Endodermal cell (in vitro differentiated cells): ENCODE data around the gene WRAP73. TPM values are rescaled to one million over a fixed set of nuclear protein-coding genes. Genes with fewer than 3 reads are reported as not detected.

ENCODE experiments used
- DNase-seq: peaks from one replicate; pipeline ENCODE4 v3.0.0-alpha.2; 2017
- H3K27ac ChIP-seq: 2 replicates; pipeline ENCODE4 v1.5.1; 2013; ENCODE audit warnings: mild to moderate bottlenecking, low read depth, low read length, moderate library complexity
- H3K27me3 ChIP-seq: 2 replicates; pipeline ENCODE4 v1.6.1; 2013; ENCODE audit warnings: mild to moderate bottlenecking, low read length, moderate library complexity; ENCODE audit not compliant: insufficient read depth, control insufficient read depth, poor library complexity, severe bottlenecking
- H3K36me3 ChIP-seq: 2 replicates; pipeline ENCODE4 v1.7.0; 2013; ENCODE audit warnings: mild to moderate bottlenecking, low read length, moderate library complexity; ENCODE audit not compliant: control insufficient read depth, insufficient read depth
- H3K4me1 ChIP-seq: one replicate; pipeline ENCODE4 v1.7.0; 2013; ENCODE audit warnings: low read length; ENCODE audit not compliant: control insufficient read depth, insufficient read depth
- H3K4me3 ChIP-seq: 2 replicates; pipeline ENCODE4 v1.5.1; 2013; ENCODE audit warnings: mild to moderate bottlenecking, low read length, moderate library complexity
- H3K9ac ChIP-seq: 2 replicates; pipeline ENCODE4 v1.6.1; 2013; ENCODE audit warnings: mild to moderate bottlenecking, low read length, moderate library complexity; ENCODE audit not compliant: poor library complexity, severe bottlenecking; ENCODE audit errors: extremely low read depth
- H3K9me3 ChIP-seq: 2 replicates; pipeline ENCODE4 v1.6.1; 2013; ENCODE audit warnings: mild to moderate bottlenecking, low read length, moderate library complexity; ENCODE audit not compliant: control insufficient read depth
- H3K27ac Mint-ChIP-seq: 2 replicates; pipeline ENCODE4 v1.8.0; 2020; ENCODE audit warnings: mixed read lengths
- H3K27me3 Mint-ChIP-seq: 2 replicates; pipeline ENCODE4 v1.8.0; 2021; ENCODE audit warnings: mild to moderate bottlenecking, mixed read lengths; ENCODE audit not compliant: insufficient read depth
- H3K36me3 Mint-ChIP-seq: 2 replicates; pipeline ENCODE4 v1.8.0; 2020; ENCODE audit warnings: low read depth, mixed read lengths
- H3K4me1 Mint-ChIP-seq: 2 replicates; pipeline ENCODE4 v1.8.0; 2020; ENCODE audit warnings: mixed read lengths
- H3K4me3 Mint-ChIP-seq: 2 replicates; pipeline ENCODE4 v1.8.0; 2020; ENCODE audit warnings: mild to moderate bottlenecking, moderate library complexity, mixed read lengths
- H3K9me3 Mint-ChIP-seq: 2 replicates; pipeline ENCODE4 v1.8.0; 2020; ENCODE audit warnings: mild to moderate bottlenecking, mixed read lengths
- WGBS, 2 experiments: methylation state at CpG; one replicate each; pipeline versions ENCODE4 v1.1.5 to v1.1.7; 2013; ENCODE audit warnings: missing lambda C conversion rate in 2 of 2, mixed read lengths in 1 of 2; ENCODE audit not compliant: insufficient coverage in 1 of 2, insufficient read length in 1 of 2; 5-methylcytosine and 5-hydroxymethylcytosine counted together
- total RNA-seq, 2 donors: library from RNA; stranded (reverse); fragmentation: NEBNext Ultra II Directional in 1 of 2; extraction: Animal tissue kit (Norgen Biotek cat#: 25700) in 1 of 2; gene quantifications; 2 replicates in 1 of 2; 3 replicates in 1 of 2; pipeline ENCODE4 v1.2.1, GENCODE V29; 2021
- TF ChIP-seq, protein P1 (sequence below): fragments of 200-600 bp; sonication (generic); conservative IDR thresholded peaks from 2 replicates; pipeline ENCODE4 v1.5.0; 2021; ENCODE audit warnings: antibody characterized with exemption, mild to moderate bottlenecking

Gene WRAP73
- total RNA-seq, 2 donors from 2014 or later = 29.8 to 32.5 TPM

DNA sequence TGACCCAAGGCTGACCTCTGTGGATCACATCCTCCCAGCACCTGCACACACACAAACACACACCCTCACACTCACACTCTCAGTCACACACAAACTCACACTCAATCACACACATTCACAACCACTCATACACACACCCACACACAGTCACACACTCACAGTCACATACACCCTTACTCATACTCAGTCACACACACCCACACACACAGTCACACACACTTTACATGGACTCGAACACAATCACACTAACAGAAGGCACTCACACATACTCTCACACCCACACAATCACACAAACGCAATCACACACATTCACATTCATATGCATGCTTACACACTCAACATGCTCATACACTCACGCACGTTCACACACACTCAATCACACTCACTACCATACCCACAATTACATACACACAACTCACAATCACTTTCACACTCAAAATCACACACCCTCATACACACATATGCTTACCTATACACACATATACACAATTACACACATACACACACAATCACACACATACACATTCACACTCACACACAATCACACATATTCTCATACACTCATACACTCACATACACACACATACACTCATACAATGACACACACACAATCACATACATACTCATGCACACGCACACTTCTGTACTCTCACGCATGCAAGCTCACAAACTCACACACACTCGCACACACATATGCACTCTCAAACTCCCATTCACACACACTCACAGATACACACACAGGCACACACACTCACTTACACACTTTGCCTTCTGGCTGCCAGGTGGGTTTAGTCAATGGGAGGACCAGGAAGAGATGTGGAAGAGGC, 44.7 kb downstream of the WRAP73 start:
- H3K9me3 Mint-ChIP-seq = no peaks in the 10 kb centered on the region
- no peak overlapping the region for H3K27ac ChIP-seq
- H3K27me3 Mint-ChIP-seq = no peaks in the 10 kb centered on the region
- no peak overlapping the region for H3K4me3 Mint-ChIP-seq
- H3K27ac Mint-ChIP-seq = no peak overlapping the region
- peaks cover 2% of the 10 kb centered on the region for H3K36me3 Mint-ChIP-seq
- TF ChIP-seq, protein P1, sequence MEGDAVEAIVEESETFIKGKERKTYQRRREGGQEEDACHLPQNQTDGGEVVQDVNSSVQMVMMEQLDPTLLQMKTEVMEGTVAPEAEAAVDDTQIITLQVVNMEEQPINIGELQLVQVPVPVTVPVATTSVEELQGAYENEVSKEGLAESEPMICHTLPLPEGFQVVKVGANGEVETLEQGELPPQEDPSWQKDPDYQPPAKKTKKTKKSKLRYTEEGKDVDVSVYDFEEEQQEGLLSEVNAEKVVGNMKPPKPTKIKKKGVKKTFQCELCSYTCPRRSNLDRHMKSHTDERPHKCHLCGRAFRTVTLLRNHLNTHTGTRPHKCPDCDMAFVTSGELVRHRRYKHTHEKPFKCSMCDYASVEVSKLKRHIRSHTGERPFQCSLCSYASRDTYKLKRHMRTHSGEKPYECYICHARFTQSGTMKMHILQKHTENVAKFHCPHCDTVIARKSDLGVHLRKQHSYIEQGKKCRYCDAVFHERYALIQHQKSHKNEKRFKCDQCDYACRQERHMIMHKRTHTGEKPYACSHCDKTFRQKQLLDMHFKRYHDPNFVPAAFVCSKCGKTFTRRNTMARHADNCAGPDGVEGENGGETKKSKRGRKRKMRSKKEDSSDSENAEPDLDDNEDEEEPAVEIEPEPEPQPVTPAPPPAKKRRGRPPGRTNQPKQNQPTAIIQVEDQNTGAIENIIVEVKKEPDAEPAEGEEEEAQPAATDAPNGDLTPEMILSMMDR = no peak
- H3K9me3 ChIP-seq = no peaks in the 10 kb centered on the region
- H3K36me3 ChIP-seq = no peaks in the 10 kb centered on the region
- H3K9ac ChIP-seq = no peak overlapping the region
- peaks cover 3% of the 10 kb centered on the region for H3K4me1 ChIP-seq
- DNase-seq = no peak
- H3K4me3 ChIP-seq = no peak overlapping the region
- no peaks in the 10 kb centered on the region for H3K27me3 ChIP-seq
- 88 to 91% methylated on average over 6 to 7 of the region's 7 CpGs for WGBS, 2 experiments
- peaks cover 4% of the 10 kb centered on the region for H3K4me1 Mint-ChIP-seq

DNA sequence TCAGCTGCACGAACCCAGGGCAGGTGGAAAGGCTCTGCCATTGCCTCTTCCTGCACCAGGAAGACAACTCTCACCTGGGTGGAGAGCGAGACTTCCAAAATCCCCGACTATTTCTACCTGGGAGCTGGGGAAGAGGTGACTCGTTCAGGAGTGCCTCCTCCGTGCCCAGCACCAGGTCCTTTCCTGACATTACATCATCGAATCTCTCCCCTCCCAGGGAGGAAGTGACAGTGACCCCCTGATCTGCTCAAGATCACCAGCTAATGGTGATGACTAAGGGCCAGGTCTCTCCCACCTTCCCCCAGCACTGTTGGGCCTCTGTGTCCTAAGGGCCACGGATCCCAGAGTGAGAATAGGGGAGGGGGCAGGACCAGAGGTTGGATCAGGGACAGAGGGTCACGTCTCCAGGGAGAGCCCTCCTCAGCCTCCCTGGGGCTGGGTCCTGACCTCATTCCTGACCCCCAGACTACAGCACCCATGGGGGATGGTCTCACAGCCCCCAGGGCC, 45.4 kb downstream of the WRAP73 start:
- Histone ChIP-seq H3K9ac (no peak overlapping the region), H3K4me1 (no peaks in the 10 kb centered on the region), H3K36me3 (no peaks in the 10 kb centered on the region), H3K27ac (no peak overlapping the region), H3K4me3 (no peak overlapping the region), H3K27me3 (no peaks in the 10 kb centered on the region), H3K9me3 (no peaks in the 10 kb centered on the region)
- WGBS, 2 experiments = 90 to 92% methylated on average over 5 to 8 of the region's 8 CpGs
- H3K4me3 Mint-ChIP-seq = no peak overlapping the region
- no peak for DNase-seq
- H3K36me3 Mint-ChIP-seq = peaks cover 2% of the 10 kb centered on the region
- no peaks in the 10 kb centered on the region for H3K27me3 Mint-ChIP-seq
- no peak overlapping the region for H3K27ac Mint-ChIP-seq
- H3K4me1 Mint-ChIP-seq = peaks cover 4% of the 10 kb centered on the region
- no peaks in the 10 kb centered on the region for H3K9me3 Mint-ChIP-seq
- TF ChIP-seq, protein P1 = no peak

DNA sequence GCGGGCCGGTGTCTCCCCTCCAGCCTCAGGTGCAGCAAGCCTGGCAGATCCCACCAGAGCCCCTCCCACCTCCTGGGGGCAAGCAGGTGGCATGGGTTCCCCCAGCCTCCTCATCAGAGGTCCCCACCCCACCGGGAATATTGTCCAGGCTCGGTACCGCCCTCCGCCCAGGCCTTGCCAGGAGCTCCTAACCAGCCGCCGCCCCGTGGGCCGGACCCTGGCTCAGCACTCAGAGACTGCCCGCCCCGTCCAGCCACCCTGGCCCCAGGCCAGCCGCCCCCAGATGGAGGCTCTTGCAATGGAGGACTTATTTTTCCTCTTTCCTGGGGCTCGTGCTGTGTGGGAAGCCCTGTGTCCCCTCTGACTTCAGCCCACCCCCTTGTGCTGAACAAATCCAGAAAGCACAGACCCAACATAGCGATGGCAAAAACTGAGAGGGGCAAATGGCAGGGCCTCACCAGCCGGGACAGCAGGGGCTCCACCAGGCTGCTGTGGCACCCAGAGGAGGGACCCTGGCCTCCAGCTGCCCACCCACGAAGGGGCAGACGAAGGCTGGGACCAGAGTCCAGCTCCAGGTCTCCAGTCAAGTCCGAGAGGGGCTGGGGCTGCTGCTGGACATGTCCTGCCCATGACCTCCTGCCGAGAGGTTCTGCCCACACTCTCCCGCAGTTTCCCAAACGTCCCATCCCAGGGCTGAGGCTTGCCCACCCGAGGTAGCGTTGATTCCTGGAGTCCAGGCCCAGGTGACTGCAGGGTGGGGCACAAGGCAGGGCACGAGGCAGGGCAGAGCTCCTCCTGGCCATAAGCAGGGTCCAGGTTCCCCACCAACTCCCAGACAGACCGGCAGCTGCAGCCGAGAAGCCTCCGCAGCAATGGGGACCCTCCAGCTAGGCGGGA, 46.1 kb downstream of the WRAP73 start:
- Mint-ChIP-seq H3K27me3 (no peaks in the 10 kb centered on the region), H3K27ac (no peak overlapping the region), H3K36me3 (peaks cover 2% of the 10 kb centered on the region), H3K9me3 (no peaks in the 10 kb centered on the region), H3K4me1 (no peaks in the 10 kb centered on the region), H3K4me3 (no peak overlapping the region)
- no peak overlapping the region for H3K4me3 ChIP-seq
- 91% methylated on average over 14 to 29 of the region's 29 CpGs for WGBS, 2 experiments
- H3K9me3 ChIP-seq = no peaks in the 10 kb centered on the region
- no peaks in the 10 kb centered on the region for H3K4me1 ChIP-seq
- no peaks in the 10 kb centered on the region for H3K36me3 ChIP-seq
- DNase-seq = no peak
- H3K27me3 ChIP-seq = no peaks in the 10 kb centered on the region
- H3K9ac ChIP-seq = no peak overlapping the region
- H3K27ac ChIP-seq = no peak overlapping the region
- TF ChIP-seq, protein P1 = no peak
